ENCODE data around the gene UCKL1.
"Not testable (repeated sequence)": the region's sequence is repeated elsewhere in the genome, so short reads cannot be mapped to it uniquely, and the experiment has no call there.

Gene UCKL1

GRCh38 chr20:63920226-63920625, 36.0 kb downstream of the UCKL1 start:
- DNase-seq (ENCODE audit: low read depth in 3 of 3): no peak

- no peak for DNase-seq (ENCODE audit: low read depth in 3 of 3)
Observed at GRCh38 chr20:63919130-63919529, 37.1 kb downstream of the UCKL1 start.

- no peak for DNase-seq (ENCODE audit: low read depth in 3 of 3)
Observed at GRCh38 chr20:63917811-63918210, 38.4 kb downstream of the UCKL1 start.

- not testable (repeated sequence) for DNase-seq (ENCODE audit: low read depth in 3 of 3)
Observed at GRCh38 chr20:63916371-63916939, 39.8 kb downstream of the UCKL1 start.

- no peak for DNase-seq (ENCODE audit: low read depth in 3 of 3)
Observed at GRCh38 chr20:63915471-63915870, 40.7 kb downstream of the UCKL1 start.

GRCh38 chr20:63913768-63914167, 42.4 kb downstream of the UCKL1 start:
- no peak for DNase-seq (ENCODE audit: low read depth in 3 of 3)

- no peak for DNase-seq (ENCODE audit: low read depth in 3 of 3)
Observed at GRCh38 chr20:63911176-63911575, 45.0 kb downstream of the UCKL1 start.

- DNase-seq (ENCODE audit: low read depth in 3 of 3): no peak
Observed at GRCh38 chr20:63908008-63908682, 48.1 kb downstream of the UCKL1 start.

GRCh38 chr20:63903796-63904561, 52.2 kb downstream of the UCKL1 start:
- no peak for DNase-seq (ENCODE audit: low read depth in 3 of 3)

GRCh38 chr20:63900413-63900812, 55.8 kb downstream of the UCKL1 start:
- DNase-seq (ENCODE audit: low read depth in 3 of 3): no peak

GRCh38 chr20:63898882-63899558, 57.2 kb downstream of the UCKL1 start:
- no peak for DNase-seq (ENCODE audit: low read depth in 3 of 3)

GRCh38 chr20:63897978-63898561, 58.1 kb downstream of the UCKL1 start:
- DNase-seq (ENCODE audit: low read depth in 3 of 3): no peak

- no peak for DNase-seq (ENCODE audit: low read depth in 3 of 3)
Observed at GRCh38 chr20:63896264-63897105, 59.7 kb downstream of the UCKL1 start.

GRCh38 chr20:63895952-63896263, 60.3 kb downstream of the UCKL1 start:
- DNase-seq (ENCODE audit: low read depth in 3 of 3): no peak

GRCh38 chr20:63895202-63895951, 60.8 kb downstream of the UCKL1 start:
- no peak for DNase-seq (ENCODE audit: low read depth in 3 of 3)

GRCh38 chr20:63894358-63895201, 61.6 kb downstream of the UCKL1 start, which contains the start of gene DNAJC5:
DNAJC5 (plus strand) TSS chr20:63895126; CDS start chr20:63928346, 33,220 bp downstream.
- DNase-seq (ENCODE audit: low read depth in 3 of 3): peak; percentile 94 to 95 (median 94)

GRCh38 chr20:63893999-63894357, 62.2 kb downstream of the UCKL1 start:
- DNase-seq (ENCODE audit: low read depth in 3 of 3): no peak

- no peak for DNase-seq (ENCODE audit: low read depth in 3 of 3)
Observed at GRCh38 chr20:63892402-63892801, 63.8 kb downstream of the UCKL1 start.

Data from stimulated activated CD4-positive, alpha-beta T cell treated with anti-CD3 and anti-CD28 coated beads, TNF-alpha, amount 100 ng/mL, for 4 hours (primary cell).